ENCODE results near the gene TMEM240. TPM values are rescaled to one million over a fixed set of nuclear protein-coding genes. Genes with fewer than 3 reads are reported as not detected.

The TMEM240 gene
- total RNA-seq, 2 experiments from 2014 or later: 0.75 to 1.5 TPM

DNA sequence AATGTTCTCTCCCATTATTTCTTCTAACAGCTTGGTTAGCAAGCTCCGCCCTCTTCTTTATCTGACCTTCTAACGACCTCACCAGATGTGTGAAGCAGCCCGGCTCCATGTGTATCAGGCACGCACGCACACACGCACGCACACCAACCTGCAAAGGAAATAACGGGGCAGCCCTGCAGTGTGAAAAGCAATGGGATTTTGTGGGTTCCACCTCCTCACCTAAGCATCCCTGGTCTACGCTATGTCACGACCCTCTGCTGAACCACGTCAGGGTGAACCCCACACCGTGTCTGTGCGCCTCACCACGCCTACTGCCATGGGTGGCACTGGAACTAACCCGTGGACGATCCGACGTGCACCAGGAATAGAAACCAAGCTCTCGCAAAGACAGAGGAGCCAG is 23.8 kb upstream of the TMEM240 start:
- H3K27me3 Mint-ChIP-seq: no peaks in the 10 kb centered on the region
- CTCF ChIA-PET: interaction anchor here (0.6 kb wide), 1 partner anchor 9 kb away, joined by 3 read pairs; no protein-coding TSS in a partner anchor
- Histone ChIP-seq H3K4me3 (ENCODE audit: low read length) (no peak overlapping the region), H3K4me1 (ENCODE audit: insufficient read depth, low read length) (peaks cover 27% of the 10 kb centered on the region), H3K27me3 (ENCODE audit: control insufficient read depth in 1 of 2, insufficient read depth in 2 of 2, low read length in 2 of 2) (no peaks in the 10 kb centered on the region), H3K27ac (ENCODE audit: low read depth in 1 of 2, low read length in 2 of 2) (no peak overlapping the region), H3K36me3 (ENCODE audit: insufficient read depth, low read length) (peaks cover 56% of the 10 kb centered on the region), H3K9me3 (ENCODE audit: control insufficient read depth in 1 of 2, insufficient read depth in 1 of 2, low read length in 2 of 2) (no peaks in the 10 kb centered on the region)
- H3K9me3 Mint-ChIP-seq: no peaks in the 10 kb centered on the region
- H3K4me1 Mint-ChIP-seq (ENCODE audit: low read depth): peaks cover 28% of the 10 kb centered on the region
- H3K4me3 Mint-ChIP-seq: no peak overlapping the region
- POLR2A ChIA-PET: no interaction called here
- H3K27ac Mint-ChIP-seq: no peak overlapping the region
- intact Hi-C loops (cut with DNase I, micrococcal nuclease): no loop called here
- H3K36me3 Mint-ChIP-seq (ENCODE audit: low read depth): peaks cover 70% of the 10 kb centered on the region
- no peak for DNase-seq
- TF ChIP-seq CTCF (IDR thresholded peaks at IDR 0.05): no peak
- ATAC-seq (ENCODE audit: poor library complexity): no peak

DNA sequence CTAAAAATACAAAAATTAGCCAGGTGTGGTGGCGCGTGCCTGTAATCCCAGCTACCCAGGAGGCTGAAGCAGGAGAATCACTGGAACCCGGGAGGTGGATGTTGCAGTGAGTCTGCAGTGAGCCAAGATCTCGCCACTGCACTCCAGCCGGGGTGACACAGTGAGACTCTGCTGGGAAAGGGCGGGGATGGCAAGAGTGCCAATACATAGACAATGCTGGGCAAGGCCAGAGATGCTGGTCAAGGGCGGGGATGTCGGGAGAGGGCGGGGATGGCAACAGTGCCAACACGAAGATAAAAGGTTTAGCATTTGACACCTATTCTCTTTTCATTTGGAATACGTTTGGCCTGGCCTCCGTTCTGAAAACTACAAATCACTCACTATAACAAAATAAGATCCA is 23.3 kb upstream of the TMEM240 start:
- Mint-ChIP-seq H3K27ac (no peak overlapping the region), H3K9me3 (no peaks in the 10 kb centered on the region), H3K4me3 (no peak overlapping the region), H3K36me3 (ENCODE audit: low read depth) (peaks cover 74% of the 10 kb centered on the region), H3K27me3 (no peaks in the 10 kb centered on the region), H3K4me1 (ENCODE audit: low read depth) (peaks cover 29% of the 10 kb centered on the region)
- no peaks in the 10 kb centered on the region for H3K27me3 ChIP-seq (ENCODE audit: control insufficient read depth in 1 of 2, insufficient read depth in 2 of 2, low read length in 2 of 2)
- intact Hi-C loops (cut with DNase I, micrococcal nuclease): no loop called here
- H3K4me1 ChIP-seq (ENCODE audit: insufficient read depth, low read length): peaks cover 24% of the 10 kb centered on the region
- ATAC-seq (ENCODE audit: poor library complexity): no peak
- POLR2A ChIA-PET: no interaction called here
- TF ChIP-seq CTCF (IDR thresholded peaks at IDR 0.05): no peak
- H3K36me3 ChIP-seq (ENCODE audit: insufficient read depth, low read length): peaks cover 54% of the 10 kb centered on the region
- H3K4me3 ChIP-seq (ENCODE audit: low read length): no peak overlapping the region
- H3K9me3 ChIP-seq (ENCODE audit: control insufficient read depth in 1 of 2, insufficient read depth in 1 of 2, low read length in 2 of 2): no peaks in the 10 kb centered on the region
- CTCF ChIA-PET: interaction anchor here (0.6 kb wide), 1 partner anchor 9 kb away, joined by 3 read pairs; no protein-coding TSS in a partner anchor
- no peak overlapping the region for H3K27ac ChIP-seq (ENCODE audit: low read depth in 1 of 2, low read length in 2 of 2)
- no peak for DNase-seq

DNA sequence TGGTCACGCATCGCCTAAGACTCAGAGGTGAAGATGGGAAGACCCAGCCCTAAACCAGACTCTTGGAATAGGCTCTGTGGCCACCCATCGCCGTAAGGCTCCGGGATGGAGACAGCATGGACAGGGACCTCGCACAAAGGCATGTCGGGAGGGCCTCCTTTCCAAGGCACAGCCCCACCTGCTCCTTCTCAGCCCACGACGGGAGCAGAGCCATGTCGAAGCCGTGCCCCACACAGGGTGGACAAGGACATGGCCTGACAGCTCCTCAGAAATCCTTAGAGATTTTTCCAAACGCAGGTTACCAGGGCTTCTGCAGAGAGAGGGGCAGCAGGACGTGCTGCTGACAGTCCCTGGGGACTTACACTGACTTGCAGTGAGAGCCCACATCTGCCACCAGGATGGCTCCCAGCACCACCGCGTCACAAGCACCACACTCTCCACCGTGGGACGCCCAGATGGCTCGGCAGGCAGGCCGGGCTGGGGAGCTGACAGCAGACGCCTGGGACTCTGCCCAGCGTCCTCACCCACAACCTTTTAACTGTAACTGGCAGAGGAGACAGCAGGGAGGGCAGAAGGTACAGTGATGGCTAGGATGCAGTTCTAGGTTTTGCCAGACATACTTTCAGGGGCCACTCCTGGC is 22.3 kb upstream of the TMEM240 start:
- ChIA-PET POLR2A (no interaction called here), CTCF (no interaction called here)
- Histone ChIP-seq H3K4me1 (ENCODE audit: insufficient read depth, low read length) (peaks cover 16% of the 10 kb centered on the region), H3K27me3 (ENCODE audit: control insufficient read depth in 1 of 2, insufficient read depth in 2 of 2, low read length in 2 of 2) (no peaks in the 10 kb centered on the region), H3K36me3 (ENCODE audit: insufficient read depth, low read length) (peaks cover 54% of the 10 kb centered on the region), H3K27ac (ENCODE audit: low read depth in 1 of 2, low read length in 2 of 2) (no peak overlapping the region), H3K9me3 (ENCODE audit: control insufficient read depth in 1 of 2, insufficient read depth in 1 of 2, low read length in 2 of 2) (no peaks in the 10 kb centered on the region), H3K4me3 (ENCODE audit: low read length) (no peak overlapping the region)
- Mint-ChIP-seq H3K36me3 (ENCODE audit: low read depth) (peaks cover 74% of the 10 kb centered on the region), H3K4me1 (ENCODE audit: low read depth) (peaks cover 26% of the 10 kb centered on the region), H3K4me3 (no peak overlapping the region), H3K27me3 (no peaks in the 10 kb centered on the region), H3K9me3 (no peaks in the 10 kb centered on the region), H3K27ac (peak overlapping the region; percentile 44)
- no peak for TF ChIP-seq CTCF (IDR thresholded peaks at IDR 0.05)
- intact Hi-C loops (cut with DNase I, micrococcal nuclease): no loop called here
- DNase-seq (no peak), ATAC-seq (ENCODE audit: poor library complexity) (no peak)
